NCI-H187 (cell line): Measurements from ENCODE around the gene MMP24.
A peak's percentile ranks its signal among the peaks of the same experiment; 100 is the strongest.
"Not testable (repeated sequence)": the region's sequence is repeated elsewhere in the genome, so short reads cannot be mapped to it uniquely, and the experiment has no call there.

Source experiments
- DNase-seq, 2 experiments: peaks; one replicate each; lab custom pipeline; 2025; lab: John Stamatoyannopoulos, UW

The MMP24 gene

GRCh38 chr20:35260426-35260825, 33.9 kb downstream of the MMP24 start:
- DNase-seq = no peak

- not testable (repeated sequence) for DNase-seq
Observed at GRCh38 chr20:35262321-35262720, 35.8 kb downstream of the MMP24 start.

- not testable (repeated sequence) for DNase-seq
Observed at GRCh38 chr20:35262731-35263531, 36.4 kb downstream of the MMP24 start.

- no peak for DNase-seq
Observed at GRCh38 chr20:35263532-35264341, 37.2 kb downstream of the MMP24 start.

GRCh38 chr20:35264755-35265154, 38.3 kb downstream of the MMP24 start:
- no peak for DNase-seq

GRCh38 chr20:35267092-35267491, 40.6 kb downstream of the MMP24 start:
- DNase-seq = no peak

GRCh38 chr20:35269055-35269781, 42.7 kb downstream of the MMP24 start:
- peak; percentile 10 to 19 for DNase-seq

- DNase-seq = no peak
Observed at GRCh38 chr20:35270021-35270902, 43.8 kb downstream of the MMP24 start.

GRCh38 chr20:35271073-35271882, 44.8 kb downstream of the MMP24 start:
- no peak for DNase-seq

- no peak for DNase-seq
Observed at GRCh38 chr20:35271904-35272303, 45.4 kb downstream of the MMP24 start.

GRCh38 chr20:35273449-35274171, 47.1 kb downstream of the MMP24 start:
- no peak for DNase-seq

- no peak for DNase-seq
Observed at GRCh38 chr20:35274172-35275092, 47.9 kb downstream of the MMP24 start.

GRCh38 chr20:35275741-35276251, 49.3 kb downstream of the MMP24 start:
- DNase-seq = no peak

GRCh38 chr20:35276408-35276807, 49.9 kb downstream of the MMP24 start:
- DNase-seq = no peak

- no peak for DNase-seq
Observed at GRCh38 chr20:35277127-35277526, 50.6 kb downstream of the MMP24 start.

GRCh38 chr20:35277531-35278395, 51.3 kb downstream of the MMP24 start, which contains the start of gene MMP24OS:
Gene MMP24OS, minus strand, starts transcription at chr20:35278122. Its CDS starts 193 bp downstream, at chr20:35277929.
- peak; percentile 24 to 67 for DNase-seq

- DNase-seq = no peak
Observed at GRCh38 chr20:35279040-35279439, 52.5 kb downstream of the MMP24 start.
